HS-5 (cell line): ENCODE data around the gene P3H2.

Experiments used
- DNase-seq: peaks from one replicate; pipeline ENCODE4 v3.0.0-alpha.2; 2012; ENCODE audit warnings: low read depth

The P3H2 gene

DNA sequence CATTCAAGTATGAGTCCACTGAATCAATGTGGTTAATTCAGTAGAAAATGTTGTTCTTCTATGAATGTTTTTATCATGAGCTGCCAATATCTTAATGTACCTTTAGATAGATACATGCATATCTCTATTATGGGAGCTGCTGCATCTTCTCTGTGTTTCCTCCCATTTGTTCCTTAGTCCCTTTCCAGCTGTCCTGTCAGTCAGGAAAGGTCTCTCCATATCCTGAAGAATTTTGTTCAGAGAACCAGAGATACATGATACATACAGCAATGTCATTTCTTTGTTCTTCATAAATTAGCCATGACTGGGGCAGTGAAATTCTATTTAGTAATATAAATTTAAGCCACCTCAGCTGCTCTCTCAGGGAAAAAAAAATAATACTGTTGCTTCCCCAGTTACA is 103.7 kb downstream of the P3H2 start:
- no peak for DNase-seq

- no peak for DNase-seq
These were observed 105.8 kb downstream of the P3H2 start for GRCh38 chr3:190014940-190015339.

DNA sequence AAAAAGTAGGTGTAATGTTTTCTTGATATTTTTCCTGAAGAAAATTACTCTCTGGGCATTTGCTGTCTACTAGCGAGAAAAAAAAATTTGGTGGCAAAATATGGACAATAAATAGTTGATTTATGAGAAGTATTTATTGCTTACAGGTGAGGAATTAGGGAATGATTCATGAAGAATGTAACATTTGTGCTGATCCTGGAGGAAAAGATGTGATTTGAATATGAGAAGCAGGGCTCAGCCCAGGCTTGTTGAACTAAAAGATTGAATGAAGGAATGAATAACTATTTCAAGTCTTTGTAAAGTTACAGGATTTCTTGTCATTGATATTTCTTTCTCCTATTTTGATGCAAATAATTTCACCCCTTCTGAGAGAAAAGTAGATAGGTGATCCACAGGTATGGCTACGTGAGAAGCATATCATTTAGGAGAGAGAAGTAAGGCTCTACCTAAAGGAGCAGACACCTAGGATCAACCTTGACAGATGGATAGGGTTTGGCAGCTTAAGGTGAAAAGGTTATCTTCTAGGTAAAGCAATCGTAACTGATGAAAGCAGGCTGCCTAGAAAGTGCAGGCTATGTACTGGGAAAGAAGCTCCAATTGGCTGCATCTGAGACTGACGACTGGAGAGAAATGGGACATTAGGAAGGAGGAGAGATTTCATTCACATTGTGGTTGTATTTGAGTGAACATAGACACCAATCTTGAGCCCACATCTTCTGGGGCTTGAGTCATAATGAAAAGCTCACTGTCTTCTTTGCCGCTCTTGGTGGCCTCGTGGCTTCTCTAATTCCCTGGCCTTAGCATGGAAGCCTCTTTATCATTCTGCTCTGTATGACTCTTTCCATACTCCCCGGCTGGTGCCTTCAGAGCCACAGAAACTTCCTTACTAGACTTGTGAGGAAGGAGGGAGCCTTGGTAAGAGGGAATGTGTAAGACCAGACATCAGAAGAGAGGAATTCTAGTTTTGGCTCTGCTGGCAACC is 106.5 kb downstream of the P3H2 start:
- no peak for DNase-seq

GRCh38 chr3:190012784-190013183 is 107.9 kb downstream of the P3H2 start:
- no peak for DNase-seq

- peak; percentile 41 for DNase-seq
These were observed 108.3 kb downstream of the P3H2 start for GRCh38 chr3:190012314-190012782.

- no peak for DNase-seq
These were observed 110.2 kb downstream of the P3H2 start for GRCh38 chr3:190010486-190010885.

- no peak for DNase-seq
These were observed 111.1 kb downstream of the P3H2 start for GRCh38 chr3:190009614-190010013.

DNA sequence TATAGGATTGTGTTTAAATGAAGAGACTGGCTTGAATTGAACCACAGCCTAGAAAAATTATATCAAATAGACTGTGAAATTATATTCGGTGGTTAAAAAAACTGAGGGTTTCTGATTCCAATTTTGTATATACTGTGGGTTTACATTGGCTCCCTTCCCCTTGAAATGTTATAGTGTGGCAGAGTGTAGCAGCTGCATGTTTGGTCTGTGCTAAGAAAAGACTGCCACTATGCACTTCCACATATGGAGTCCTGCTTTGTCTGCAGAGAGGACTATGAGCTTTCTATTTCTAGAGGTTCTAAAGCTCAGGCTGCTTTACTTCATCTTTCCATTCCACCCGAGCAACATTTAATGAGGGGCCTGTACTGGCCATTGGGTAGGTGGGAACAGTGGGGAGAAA is 112.3 kb downstream of the P3H2 start:
- DNase-seq, result no peak

GRCh38 chr3:190005343-190006113 is 115.2 kb downstream of the P3H2 start:
- no peak for DNase-seq

DNA sequence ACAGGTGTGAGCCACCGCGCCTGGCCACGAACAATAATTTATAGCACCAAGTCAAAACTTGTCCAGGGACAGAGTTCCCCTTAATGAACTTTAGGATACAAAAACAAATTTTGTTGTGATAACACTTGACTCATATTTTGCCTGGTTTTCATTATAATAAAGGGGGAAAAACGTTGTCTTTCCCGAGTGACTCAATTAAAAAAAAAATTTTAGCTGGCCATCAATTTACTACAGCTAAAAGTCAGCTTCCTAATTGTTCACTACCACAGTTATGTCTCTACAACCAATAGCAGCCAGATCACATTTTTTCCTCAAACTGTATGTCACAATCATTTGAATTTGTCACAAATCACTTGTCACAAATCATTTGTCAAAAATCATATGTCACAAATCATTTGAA is 116.0 kb downstream of the P3H2 start:
- no peak for DNase-seq

GRCh38 chr3:190003681-190004123 is 117.0 kb downstream of the P3H2 start:
- peak; percentile 91 for DNase-seq

- DNase-seq, result no peak
These were observed 117.6 kb downstream of the P3H2 start for GRCh38 chr3:190003068-190003467.

- no peak for DNase-seq
These were observed 119.3 kb downstream of the P3H2 start for GRCh38 chr3:190001426-190001825.

- DNase-seq, result no peak
These were observed 119.9 kb downstream of the P3H2 start for GRCh38 chr3:190000861-190001196.

GRCh38 chr3:190000187-190000860 is 120.4 kb downstream of the P3H2 start:
- no peak for DNase-seq

DNA sequence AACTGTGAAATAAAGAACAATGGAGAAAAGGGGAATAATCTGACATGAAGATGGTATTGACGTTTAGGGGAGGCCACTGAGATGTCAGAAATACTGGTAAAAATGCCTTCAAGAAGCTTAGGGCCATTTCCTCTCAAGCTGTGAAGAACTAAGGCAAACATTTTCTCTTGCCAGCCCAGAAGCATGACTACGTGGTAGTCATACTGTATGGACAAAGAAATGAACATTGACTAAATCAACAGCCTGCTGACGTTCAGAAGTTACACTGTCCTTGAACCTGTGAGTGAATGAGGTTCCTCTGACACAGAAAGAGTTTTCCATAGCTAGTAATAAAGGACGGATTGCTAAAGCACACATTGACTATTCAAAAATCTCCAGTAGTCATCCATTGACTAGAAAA is 121.0 kb downstream of the P3H2 start:
- DNase-seq, result no peak

DNA sequence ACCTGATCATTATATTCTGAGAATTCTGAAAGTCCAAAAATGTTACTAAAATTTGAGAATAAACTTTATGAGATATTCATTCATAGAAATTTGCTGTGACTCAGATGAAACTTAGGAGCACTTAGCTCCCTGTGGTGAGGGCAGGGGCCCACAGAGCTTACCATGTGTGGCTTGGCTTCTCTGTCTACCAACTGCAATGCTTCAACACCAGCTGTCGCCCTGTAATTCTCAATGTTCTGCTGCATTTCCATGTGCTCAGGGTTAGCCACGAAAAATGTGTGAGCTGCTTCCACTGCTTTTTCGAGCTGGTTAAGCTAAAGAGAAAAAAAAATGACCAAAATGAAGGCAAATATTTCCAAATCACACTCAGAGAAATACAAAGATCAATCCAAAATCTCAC is 125.6 kb downstream of the P3H2 start:
- no peak for DNase-seq

DNA sequence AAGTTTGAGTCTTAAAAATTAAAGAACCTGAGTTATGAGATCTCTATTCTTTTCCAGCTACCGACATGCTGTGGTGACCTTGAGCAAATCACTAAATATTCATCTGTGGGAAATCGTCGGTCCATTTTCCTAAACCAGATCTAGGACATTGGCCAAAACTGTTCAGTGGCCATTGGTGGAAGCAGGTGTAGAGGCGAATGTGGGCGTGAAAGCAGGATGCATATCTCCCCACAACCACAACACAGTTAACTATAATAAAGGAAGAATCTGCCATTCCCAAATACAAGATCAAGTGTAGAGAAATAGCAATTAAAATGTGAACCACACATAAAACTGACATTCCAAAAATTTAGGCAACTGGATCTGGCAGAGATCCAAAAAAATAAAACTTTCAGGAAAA is 129.9 kb downstream of the P3H2 start:
- DNase-seq, result no peak

GRCh38 chr3:189988854-189989253 is 131.8 kb downstream of the P3H2 start:
- no peak for DNase-seq

- no peak for DNase-seq
These were observed 132.4 kb downstream of the P3H2 start for GRCh38 chr3:189988322-189988721.

GRCh38 chr3:189985948-189986347 is 134.7 kb downstream of the P3H2 start:
- DNase-seq, result no peak

DNA sequence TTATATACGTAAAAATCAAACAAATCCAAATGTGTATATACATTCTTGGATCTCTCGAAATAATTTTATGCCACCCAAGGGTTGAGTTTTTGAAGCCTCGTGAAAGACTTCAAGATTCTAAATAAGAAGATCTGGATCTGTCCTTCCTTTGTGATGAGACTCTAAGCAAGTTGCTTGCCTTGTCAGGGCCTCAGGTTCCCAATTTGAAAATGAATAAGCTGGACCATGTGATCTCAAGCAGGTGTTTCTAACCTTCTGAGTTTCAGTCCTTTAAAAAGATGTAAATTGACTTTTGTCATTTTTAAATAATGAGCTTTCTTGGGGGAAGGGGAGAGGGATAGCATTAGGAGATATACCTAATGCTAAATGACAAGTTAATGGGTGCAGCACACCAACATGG is 137.1 kb downstream of the P3H2 start:
- no peak for DNase-seq
